ENCODE results near the gene AQP7.

AQP7 gene

DNA sequence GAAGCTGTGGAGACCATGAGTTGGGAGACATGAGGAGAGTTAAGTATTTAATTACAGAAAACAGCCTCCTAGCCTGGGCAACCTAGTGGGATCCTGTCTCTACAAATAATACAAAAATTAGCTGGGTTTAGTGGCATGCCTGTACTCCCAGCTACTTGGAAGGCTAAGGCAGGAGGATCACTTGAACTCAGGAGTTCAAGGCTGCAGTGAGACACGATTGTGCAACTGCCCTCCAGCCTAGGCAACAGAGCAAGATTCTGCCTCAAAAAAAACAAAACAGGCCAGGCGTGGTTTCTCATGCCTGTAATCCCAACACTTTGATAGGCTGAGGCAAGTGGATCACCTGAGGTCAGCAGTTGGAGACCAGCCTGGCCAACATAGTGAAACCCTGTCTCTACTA, 52.6 kb downstream of the AQP7 start:
- Histone ChIP-seq H3K27ac (ENCODE audit: low read length) (no peak overlapping the region), H3K9ac (ENCODE audit: low read depth, low read length) (no peak overlapping the region), H3K27me3 (ENCODE audit: insufficient read depth, low read length, poor library complexity) (no peaks in the 10 kb centered on the region), H3K4me2 (ENCODE audit: insufficient read depth, low read length) (no peak overlapping the region), H3K4me3 (ENCODE audit: low read depth in 1 of 2, low read length in 2 of 2) (no peak overlapping the region), H3K79me2 (ENCODE audit: insufficient read depth, low read length) (no peaks in the 10 kb centered on the region), H3K36me3 (ENCODE audit: insufficient read depth, low read length) (peaks cover 46% of the 10 kb centered on the region), H4K20me1 (ENCODE audit: insufficient read depth, low read length) (no peaks in the 10 kb centered on the region), H3K9me3 (ENCODE audit: insufficient read depth, low read length, severe bottlenecking) (no peaks in the 10 kb centered on the region), H2AFZ (ENCODE audit: low read depth, low read length) (no peak overlapping the region), H3K4me1 (ENCODE audit: insufficient read depth, low read length) (no peaks in the 10 kb centered on the region)
- DNase-seq = no peak
- TF ChIP-seq EZH2 (IDR thresholded peaks at IDR 0.05; ENCODE audit: borderline replicate concordance, low read depth, low read length, severe bottlenecking) = no peak
- no peak for ATAC-seq (ENCODE audit: insufficient read depth, low read depth)

DNA sequence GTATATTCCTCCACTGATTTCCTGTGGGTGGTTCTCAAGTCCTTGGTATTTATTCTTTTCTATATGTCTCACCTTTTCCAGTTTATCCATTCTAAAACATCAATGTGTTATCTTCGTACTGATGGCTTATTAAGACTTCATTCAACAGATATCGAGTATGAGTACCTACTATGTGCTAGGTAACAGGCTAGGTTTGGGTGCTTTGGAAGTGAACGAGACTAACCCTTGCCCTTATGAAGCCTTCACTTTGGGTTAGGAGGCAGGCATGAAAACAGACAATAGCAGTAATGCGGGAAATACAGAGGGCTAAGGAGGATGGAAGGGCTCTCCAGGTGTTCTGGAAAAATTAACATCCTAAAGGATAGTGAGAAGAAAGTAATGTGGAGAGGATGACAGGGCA, 53.4 kb downstream of the AQP7 start:
- Histone ChIP-seq H4K20me1 (ENCODE audit: insufficient read depth, low read length) (no peaks in the 10 kb centered on the region), H3K9me3 (ENCODE audit: insufficient read depth, low read length, severe bottlenecking) (no peaks in the 10 kb centered on the region), H3K27me3 (ENCODE audit: insufficient read depth, low read length, poor library complexity) (no peaks in the 10 kb centered on the region), H3K4me3 (ENCODE audit: low read depth in 1 of 2, low read length in 2 of 2) (no peak overlapping the region), H3K27ac (ENCODE audit: low read length) (no peak overlapping the region), H3K9ac (ENCODE audit: low read depth, low read length) (no peak overlapping the region), H2AFZ (ENCODE audit: low read depth, low read length) (no peak overlapping the region), H3K36me3 (ENCODE audit: insufficient read depth, low read length) (peaks cover 44% of the 10 kb centered on the region), H3K4me2 (ENCODE audit: insufficient read depth, low read length) (no peak overlapping the region), H3K4me1 (ENCODE audit: insufficient read depth, low read length) (no peaks in the 10 kb centered on the region), H3K79me2 (ENCODE audit: insufficient read depth, low read length) (no peaks in the 10 kb centered on the region)
- DNase-seq (no peak), ATAC-seq (ENCODE audit: insufficient read depth, low read depth) (no peak)
- no peak for TF ChIP-seq EZH2 (IDR thresholded peaks at IDR 0.05; ENCODE audit: borderline replicate concordance, low read depth, low read length, severe bottlenecking)
- TF ChIP-seq, protein P1, sequence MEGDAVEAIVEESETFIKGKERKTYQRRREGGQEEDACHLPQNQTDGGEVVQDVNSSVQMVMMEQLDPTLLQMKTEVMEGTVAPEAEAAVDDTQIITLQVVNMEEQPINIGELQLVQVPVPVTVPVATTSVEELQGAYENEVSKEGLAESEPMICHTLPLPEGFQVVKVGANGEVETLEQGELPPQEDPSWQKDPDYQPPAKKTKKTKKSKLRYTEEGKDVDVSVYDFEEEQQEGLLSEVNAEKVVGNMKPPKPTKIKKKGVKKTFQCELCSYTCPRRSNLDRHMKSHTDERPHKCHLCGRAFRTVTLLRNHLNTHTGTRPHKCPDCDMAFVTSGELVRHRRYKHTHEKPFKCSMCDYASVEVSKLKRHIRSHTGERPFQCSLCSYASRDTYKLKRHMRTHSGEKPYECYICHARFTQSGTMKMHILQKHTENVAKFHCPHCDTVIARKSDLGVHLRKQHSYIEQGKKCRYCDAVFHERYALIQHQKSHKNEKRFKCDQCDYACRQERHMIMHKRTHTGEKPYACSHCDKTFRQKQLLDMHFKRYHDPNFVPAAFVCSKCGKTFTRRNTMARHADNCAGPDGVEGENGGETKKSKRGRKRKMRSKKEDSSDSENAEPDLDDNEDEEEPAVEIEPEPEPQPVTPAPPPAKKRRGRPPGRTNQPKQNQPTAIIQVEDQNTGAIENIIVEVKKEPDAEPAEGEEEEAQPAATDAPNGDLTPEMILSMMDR (IDR thresholded peaks at IDR 0.05; ENCODE audit: borderline replicate concordance, extremely low read depth, low read length, poor library complexity, severe bottlenecking) = no peak

DNA sequence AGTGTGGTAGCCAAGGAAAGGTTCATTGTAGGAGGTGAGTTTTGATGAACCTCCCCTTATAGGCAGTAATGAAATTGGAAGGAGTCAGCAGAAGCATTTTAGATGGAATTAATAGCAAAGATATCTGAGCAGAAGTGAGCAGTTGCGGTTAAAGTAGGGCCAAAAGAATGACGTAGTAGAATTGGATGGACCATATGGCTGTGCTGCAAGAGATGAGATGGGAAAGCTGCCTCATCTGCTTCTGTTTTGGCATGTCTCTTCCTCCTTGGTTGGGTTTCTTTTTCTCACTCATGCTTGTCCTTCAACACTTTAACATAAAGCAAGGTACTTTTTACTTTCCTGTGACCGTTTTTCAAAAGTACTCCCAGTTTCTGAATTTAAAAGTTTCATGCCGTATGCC, 55.8 kb downstream of the AQP7 start:
- no peaks in the 10 kb centered on the region for H4K20me1 ChIP-seq (ENCODE audit: insufficient read depth, low read length)
- ATAC-seq (ENCODE audit: insufficient read depth, low read depth) = no peak
- no peak overlapping the region for H3K9ac ChIP-seq (ENCODE audit: low read depth, low read length)
- no peaks in the 10 kb centered on the region for H3K27me3 ChIP-seq (ENCODE audit: insufficient read depth, low read length, poor library complexity)
- no peak overlapping the region for H3K27ac ChIP-seq (ENCODE audit: low read length)
- no peaks in the 10 kb centered on the region for H3K4me1 ChIP-seq (ENCODE audit: insufficient read depth, low read length)
- no peaks in the 10 kb centered on the region for H3K9me3 ChIP-seq (ENCODE audit: insufficient read depth, low read length, severe bottlenecking)
- no peak for DNase-seq
- no peak overlapping the region for H3K4me2 ChIP-seq (ENCODE audit: insufficient read depth, low read length)
- peaks cover 53% of the 10 kb centered on the region for H3K36me3 ChIP-seq (ENCODE audit: insufficient read depth, low read length)
- H3K4me3 ChIP-seq (ENCODE audit: low read depth in 1 of 2, low read length in 2 of 2) = no peak overlapping the region
- no peaks in the 10 kb centered on the region for H3K79me2 ChIP-seq (ENCODE audit: insufficient read depth, low read length)
- TF ChIP-seq, protein P1 (IDR thresholded peaks at IDR 0.05; ENCODE audit: borderline replicate concordance, extremely low read depth, low read length, poor library complexity, severe bottlenecking) = no peak
- no peak for TF ChIP-seq EZH2 (IDR thresholded peaks at IDR 0.05; ENCODE audit: borderline replicate concordance, low read depth, low read length, severe bottlenecking)
- no peak overlapping the region for H2AFZ ChIP-seq (ENCODE audit: low read depth, low read length)

DNA sequence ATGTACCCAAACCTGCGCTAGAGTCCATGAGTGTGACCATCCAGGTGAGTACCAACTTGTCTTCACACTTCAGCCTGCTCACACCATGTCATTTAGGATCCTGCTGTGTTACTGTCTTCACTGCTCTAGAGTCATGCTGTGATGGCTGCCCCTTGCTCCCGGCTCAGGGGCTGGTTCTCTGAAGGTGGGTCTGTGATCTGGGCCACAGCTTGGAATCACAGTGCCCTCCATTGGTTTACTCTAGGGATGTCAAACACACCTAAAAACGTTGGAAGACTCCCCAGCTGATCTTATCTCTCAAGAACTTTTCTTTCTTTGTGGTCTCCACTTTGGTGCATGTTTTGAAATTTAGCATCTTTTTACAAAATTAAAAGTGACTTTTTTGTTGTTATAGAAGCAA, 58.2 kb downstream of the AQP7 start:
- Histone ChIP-seq H3K9ac (ENCODE audit: low read depth, low read length) (no peak overlapping the region), H3K4me3 (ENCODE audit: low read depth in 1 of 2, low read length in 2 of 2) (no peak overlapping the region), H3K4me1 (ENCODE audit: insufficient read depth, low read length) (no peaks in the 10 kb centered on the region), H3K36me3 (ENCODE audit: insufficient read depth, low read length) (peaks cover 71% of the 10 kb centered on the region), H3K27me3 (ENCODE audit: insufficient read depth, low read length, poor library complexity) (no peaks in the 10 kb centered on the region), H3K9me3 (ENCODE audit: insufficient read depth, low read length, severe bottlenecking) (peaks cover 11% of the 10 kb centered on the region), H4K20me1 (ENCODE audit: insufficient read depth, low read length) (no peaks in the 10 kb centered on the region), H3K27ac (ENCODE audit: low read length) (no peak overlapping the region), H2AFZ (ENCODE audit: low read depth, low read length) (no peak overlapping the region), H3K4me2 (ENCODE audit: insufficient read depth, low read length) (no peak overlapping the region), H3K79me2 (ENCODE audit: insufficient read depth, low read length) (no peaks in the 10 kb centered on the region)
- ATAC-seq (ENCODE audit: insufficient read depth, low read depth) (no peak), DNase-seq (no peak)
- no peak for TF ChIP-seq EZH2 (IDR thresholded peaks at IDR 0.05; ENCODE audit: borderline replicate concordance, low read depth, low read length, severe bottlenecking)
- TF ChIP-seq, protein P1 (IDR thresholded peaks at IDR 0.05; ENCODE audit: borderline replicate concordance, extremely low read depth, low read length, poor library complexity, severe bottlenecking) = no peak
